ENCODE results near the gene CPVL.

The CPVL gene

GRCh38 chr7:29112721-29113120 is 33.6 kb downstream of the CPVL start:
- no peak for DNase-seq (ENCODE audit: low read depth in 1 of 2, low spot score in 1 of 2)
- no peak for TF ChIP-seq JUND (IDR thresholded peaks at IDR 0.05; ENCODE audit: low read depth)
- in situ Hi-C loops (cut with HindIII; ENCODE audit: low pct_unique_long_range_greater_than_20kb, low sequenced_read_pairs): loop anchor here (25.0 kb wide), 1 partner anchor 175 kb away; no protein-coding TSS in a partner anchor

- peak in 1 of 2 experiments; percentile 68 for DNase-seq (ENCODE audit: low read depth in 1 of 2, low spot score in 1 of 2)
- TF ChIP-seq JUND (IDR thresholded peaks at IDR 0.05; ENCODE audit: low read depth): no peak
- in situ Hi-C loops (cut with HindIII; ENCODE audit: low pct_unique_long_range_greater_than_20kb, low sequenced_read_pairs): loop anchor here (25.0 kb wide), 1 partner anchor 173 kb away; no protein-coding TSS in a partner anchor
These were observed 36.4 kb downstream of the CPVL start for GRCh38 chr7:29109899-29110298.

GRCh38 chr7:29109358-29109757 is 37.0 kb downstream of the CPVL start:
- no peak for TF ChIP-seq JUND (IDR thresholded peaks at IDR 0.05; ENCODE audit: low read depth)
- no peak for DNase-seq (ENCODE audit: low read depth in 1 of 2, low spot score in 1 of 2)
- in situ Hi-C loops (cut with HindIII; ENCODE audit: low pct_unique_long_range_greater_than_20kb, low sequenced_read_pairs): loop anchor here (25.0 kb wide), 1 partner anchor 172 kb away; no protein-coding TSS in a partner anchor

GRCh38 chr7:29107056-29107455 is 39.3 kb downstream of the CPVL start:
- in situ Hi-C loops (cut with HindIII; ENCODE audit: low pct_unique_long_range_greater_than_20kb, low sequenced_read_pairs): loop anchor here (25.0 kb wide), 1 partner anchor 170 kb away; no protein-coding TSS in a partner anchor
- TF ChIP-seq JUND (IDR thresholded peaks at IDR 0.05; ENCODE audit: low read depth): no peak
- DNase-seq (ENCODE audit: low read depth in 1 of 2, low spot score in 1 of 2): no peak

- in situ Hi-C loops (cut with HindIII; ENCODE audit: low pct_unique_long_range_greater_than_20kb, low sequenced_read_pairs): loop anchor here (25.0 kb wide), 1 partner anchor 169 kb away; no protein-coding TSS in a partner anchor
- TF ChIP-seq JUND (IDR thresholded peaks at IDR 0.05; ENCODE audit: low read depth): no peak
- DNase-seq (ENCODE audit: low read depth in 1 of 2, low spot score in 1 of 2): no peak
These were observed 39.7 kb downstream of the CPVL start for GRCh38 chr7:29106669-29106988.

- in situ Hi-C loops (cut with HindIII; ENCODE audit: low pct_unique_long_range_greater_than_20kb, low sequenced_read_pairs): loop anchor here (25.0 kb wide), 1 partner anchor 169 kb away; no protein-coding TSS in a partner anchor
- peak in 1 of 2 experiments; percentile 90 for DNase-seq (ENCODE audit: low read depth in 1 of 2, low spot score in 1 of 2)
- no peak for TF ChIP-seq JUND (IDR thresholded peaks at IDR 0.05; ENCODE audit: low read depth)
These were observed 40.3 kb downstream of the CPVL start for GRCh38 chr7:29105752-29106668.

- in situ Hi-C loops (cut with HindIII; ENCODE audit: low pct_unique_long_range_greater_than_20kb, low sequenced_read_pairs): loop anchor here (25.0 kb wide), 1 partner anchor 168 kb away; no protein-coding TSS in a partner anchor
- DNase-seq (ENCODE audit: low read depth in 1 of 2, low spot score in 1 of 2): peak in 1 of 2 experiments; percentile 49
- TF ChIP-seq JUND (IDR thresholded peaks at IDR 0.05; ENCODE audit: low read depth): no peak
These were observed 41.1 kb downstream of the CPVL start for GRCh38 chr7:29105191-29105590.

GRCh38 chr7:29102558-29103151 is 43.7 kb downstream of the CPVL start:
- TF ChIP-seq JUND (IDR thresholded peaks at IDR 0.05; ENCODE audit: low read depth): no peak
- peak in 1 of 2 experiments; percentile 82 for DNase-seq (ENCODE audit: low read depth in 1 of 2, low spot score in 1 of 2)
- in situ Hi-C loops (cut with HindIII; ENCODE audit: low pct_unique_long_range_greater_than_20kb, low sequenced_read_pairs): loop anchor here (25.0 kb wide), 1 partner anchor 165 kb away; no protein-coding TSS in a partner anchor

- no peak for DNase-seq (ENCODE audit: low read depth in 1 of 2, low spot score in 1 of 2)
- no peak for TF ChIP-seq JUND (IDR thresholded peaks at IDR 0.05; ENCODE audit: low read depth)
- in situ Hi-C loops (cut with HindIII; ENCODE audit: low pct_unique_long_range_greater_than_20kb, low sequenced_read_pairs): loop anchor here (25.0 kb wide), 1 partner anchor 164 kb away; no protein-coding TSS in a partner anchor
These were observed 45.4 kb downstream of the CPVL start for GRCh38 chr7:29100924-29101323.

GRCh38 chr7:29099896-29100847 is 46.2 kb downstream of the CPVL start:
- in situ Hi-C loops (cut with HindIII; ENCODE audit: low pct_unique_long_range_greater_than_20kb, low sequenced_read_pairs): loop anchor here (25.0 kb wide), 1 partner anchor 163 kb away; no protein-coding TSS in a partner anchor
- DNase-seq (ENCODE audit: low read depth in 1 of 2, low spot score in 1 of 2): peak; percentile 35 to 89
- no peak for TF ChIP-seq JUND (IDR thresholded peaks at IDR 0.05; ENCODE audit: low read depth)

- in situ Hi-C loops (cut with HindIII; ENCODE audit: low pct_unique_long_range_greater_than_20kb, low sequenced_read_pairs): no loop called here
- no peak for TF ChIP-seq JUND (IDR thresholded peaks at IDR 0.05; ENCODE audit: low read depth)
- no peak for DNase-seq (ENCODE audit: low read depth in 1 of 2, low spot score in 1 of 2)
These were observed 49.9 kb downstream of the CPVL start for GRCh38 chr7:29096446-29096730.
